A549 (cell line): ENCODE data around the gene CORO2B. TPM values are rescaled to one million over a fixed set of nuclear protein-coding genes. Genes with fewer than 3 reads are reported as not detected.

Source experiments
- ATAC-seq, 2 experiments: fragments of 200-7000 bp in 1 of 2; fragments of >200 bp in 1 of 2; cut with Nextera tagmentation in 1 of 2; cut with Tn5 transposase in 1 of 2; 3 replicates each; pipeline versions ENCODE4 v1.8.0 to v1.9.1; 2018 to 2020; ENCODE audit warnings: mild to moderate bottlenecking in 1 of 2, moderate library complexity in 1 of 2
- CTCF ChIA-PET: fragments of 300-600 bp; sonication (Branson Sonifier 250); formaldehyde crosslinking; extraction: SDS; loops from one replicate; lab custom pipeline; 2021; ENCODE audit warnings: antibody characterized with exemption, inconsistent platforms; lab: Yijun Ruan, JAX
- POLR2A ChIA-PET: fragments of 350-600 bp; formaldehyde crosslinking; extraction: SDS; loops from one replicate; lab custom pipeline; 2021; ENCODE audit warnings: antibody characterized with exemption, inconsistent platforms; lab: Yijun Ruan, JAX
- DNase-seq, 2 experiments: peaks; one replicate each; pipeline versions ENCODE4 v3.0.0 to v3.0.0-alpha.2; 2011 to 2016; ENCODE audit warnings: low read depth in 1 of 2, low spot score in 1 of 2
- FAIRE-seq: peaks from 2 replicates; lab custom pipeline; 2011; peaks lifted over from hg19 to GRCh38; lab: Jason Lieb, UNC
- H3K27ac ChIP-seq, 2 experiments: fragments of >200 bp; sonication (Bioruptor Twin); formaldehyde crosslinking; 3 replicates each; pipeline ENCODE4 v1.5.1; 2016 to 2017
- H3K4me1 ChIP-seq: fragments of >200 bp; sonication (Bioruptor Twin); formaldehyde crosslinking; 3 replicates; pipeline ENCODE4 v1.6.1; 2016
- H3K4me2 ChIP-seq: fragments of >200 bp; sonication (Bioruptor Twin); formaldehyde crosslinking; 3 replicates; pipeline ENCODE4 v1.6.1; 2016
- H3K4me3 ChIP-seq: fragments of >200 bp; sonication (Bioruptor Twin); formaldehyde crosslinking; 3 replicates; pipeline ENCODE4 v1.5.1; 2016
- H3K9me3 ChIP-seq: fragments of >200 bp; sonication (Bioruptor Twin); formaldehyde crosslinking; 3 replicates; pipeline ENCODE4 v1.6.1; 2016
- ATOH8 ChIP-seq: fragments of 250-450 bp; sonication (Bioruptor Pico); IDR thresholded peaks from 2 replicates; pipeline ENCODE4 v1.5.0; 2020; ENCODE audit warnings: low read depth, mild to moderate bottlenecking, moderate library complexity
- BCL3 ChIP-seq: fragments of >200 bp; sonication (Bioruptor Twin); formaldehyde crosslinking; IDR thresholded peaks from 3 replicates; pipeline ENCODE4 v1.6.1; 2016
- BHLHE40 ChIP-seq: IDR thresholded peaks from 2 replicates; pipeline ENCODE4 v1.6.1; 2012; ENCODE audit warnings: low read depth, low read length, inconsistent platforms
- CBX2 ChIP-seq: fragments of 200-600 bp; sonication (generic); IDR thresholded peaks from 2 replicates; pipeline ENCODE4 v1.6.1; 2016; ENCODE audit warnings: low read depth, mild to moderate bottlenecking, borderline replicate concordance
- CBX8 ChIP-seq: fragments of 200-600 bp; sonication (generic); IDR thresholded peaks from 2 replicates; pipeline ENCODE4 v1.6.1; 2016
- CHD2 ChIP-seq: fragments of 150-350 bp; IDR thresholded peaks from 2 replicates; pipeline ENCODE4 v1.6.1; 2014; ENCODE audit warnings: low read length; ENCODE audit not compliant: partially characterized antibody
- CHD4 ChIP-seq: fragments of 200-600 bp; sonication (generic); IDR thresholded peaks from 2 replicates; pipeline ENCODE4 v1.6.1; 2016; ENCODE audit warnings: antibody characterized with exemption, mild to moderate bottlenecking, borderline replicate concordance
- EP300 ChIP-seq, 2 experiments: fragments of >200 bp; sonication (Bioruptor Twin); formaldehyde crosslinking; IDR thresholded peaks; 2 replicates in 1 of 2; 3 replicates in 1 of 2; pipeline ENCODE4 v1.6.1; 2016 to 2017
- FOSL2 ChIP-seq, 2 experiments: fragments of 450-650 bp in 1 of 2; fragments of >200 bp in 1 of 2; sonication (Bioruptor Twin) in 1 of 2; formaldehyde crosslinking; IDR thresholded peaks; 2 replicates each; pipeline versions ENCODE4 v1.5.0 to v1.6.1; 2016 to 2020; ENCODE audit warnings: mild to moderate bottlenecking in 1 of 2, moderate library complexity in 1 of 2
- HES2 ChIP-seq: fragments of >200 bp; sonication (Bioruptor Twin); formaldehyde crosslinking; IDR thresholded peaks from 2 replicates; pipeline ENCODE4 v1.6.1; 2016
- HOXA7 ChIP-seq: fragments of 250-450 bp; sonication (Bioruptor Pico); IDR thresholded peaks from 2 replicates; pipeline ENCODE4 v1.5.0; 2020; ENCODE audit warnings: mild to moderate bottlenecking, moderate library complexity
- MAX ChIP-seq: IDR thresholded peaks from 2 replicates; pipeline ENCODE4 v1.6.1; 2012
- NPAS2 ChIP-seq: fragments of 250-450 bp; sonication (Bioruptor Pico); IDR thresholded peaks from 2 replicates; pipeline ENCODE4 v1.8.0; 2022; ENCODE audit warnings: mild to moderate bottlenecking, moderate library complexity, borderline replicate concordance
- PBX3 ChIP-seq: IDR thresholded peaks from 2 replicates; pipeline ENCODE4 v1.6.1; 2012
- POLR2A ChIP-seq: IDR thresholded peaks from 2 replicates; pipeline ENCODE4 v1.6.1; 2012; ENCODE audit warnings: mild to moderate bottlenecking, low read length
- POLR2AphosphoS2 ChIP-seq: conservative IDR thresholded peaks from 2 replicates; pipeline ENCODE4 v1.6.1; 2012; ENCODE audit warnings: low read length, improper control_type of control experiment, inconsistent platforms
- RAD21 ChIP-seq, 2 experiments: fragments of >200 bp in 1 of 2; sonication (Bioruptor Twin) in 1 of 2; formaldehyde crosslinking in 1 of 2; IDR thresholded peaks in 1 of 2; conservative IDR thresholded peaks in 1 of 2; 2 replicates in 1 of 2; 3 replicates in 1 of 2; pipeline ENCODE4 v1.6.1; 2012 to 2018; ENCODE audit warnings: inconsistent platforms in 1 of 2
- RARB ChIP-seq: fragments of 250-450 bp; sonication (Bioruptor Pico); IDR thresholded peaks from 2 replicates; pipeline ENCODE4 v1.8.0; 2021; ENCODE audit warnings: mild to moderate bottlenecking, moderate library complexity
- RCOR1 ChIP-seq: fragments of 150-350 bp; IDR thresholded peaks from 2 replicates; pipeline ENCODE4 v1.6.1; 2014; ENCODE audit warnings: antibody characterized with exemption, low read length, low read depth
- REST ChIP-seq: fragments of 200-600 bp; sonication (generic); IDR thresholded peaks from 2 replicates; pipeline ENCODE4 v1.6.1; 2016; ENCODE audit warnings: antibody characterized with exemption, mild to moderate bottlenecking, moderate library complexity
- RNF2 ChIP-seq: fragments of 200-600 bp; sonication (generic); IDR thresholded peaks from 2 replicates; pipeline ENCODE4 v1.6.1; 2016; ENCODE audit warnings: low read depth, mild to moderate bottlenecking, antibody characterized with exemption, moderate library complexity, borderline replicate concordance
- TP53 ChIP-seq: fragments of 250-450 bp; sonication (Bioruptor Pico); IDR thresholded peaks from 2 replicates; pipeline ENCODE4 v1.5.0; 2021; ENCODE audit warnings: mild to moderate bottlenecking, moderate library complexity
- ZSCAN20 ChIP-seq: fragments of 250-450 bp; sonication (Bioruptor Pico); IDR thresholded peaks from 2 replicates; pipeline ENCODE4 v1.8.0; 2022; ENCODE audit warnings: mild to moderate bottlenecking, moderate library complexity
- WGBS: methylation state at CpG from one replicate; pipeline ENCODE4 v1.1.6; 2017; ENCODE audit errors: missing lambda C conversion rate; 5-methylcytosine and 5-hydroxymethylcytosine counted together
- polyA plus RNA-seq, 4 experiments: library from polyadenylated mRNA; depleted of rRNA in 3 of 4; stranded (reverse); fragments of >200 nt; fragmentation: RNase III in 1 of 4; extraction: RNeasy Plus Mini Kit Qiagen cat#74134 plus additional on column Dnase treatment in 1 of 4; gene quantifications; 2 replicates in 3 of 4; 3 replicates in 1 of 4; pipeline ENCODE4 v1.2.3, GENCODE V29; 2011 to 2017

The CORO2B gene
- polyA plus RNA-seq, 2 of the 4 experiments (the other 2 are of a cell fraction) = 2.0 to 2.3 TPM

GRCh38 chr15:68701886-68702285 is 123.1 kb downstream of the CORO2B start:
- 91% methylated on average over 6 of the region's 6 CpGs for WGBS
- FAIRE-seq (no peak), ATAC-seq (no peak), DNase-seq (no peak)
- TF ChIP-seq FOSL2 (IDR thresholded peaks at IDR 0.05) = no peak
- TF ChIP-seq FOSL2 (CRISPR knock-in tag; IDR thresholded peaks at IDR 0.05) = no peak
- TF ChIP-seq RNF2 = no peak
- TF ChIP-seq BCL3 = no peak
- TF ChIP-seq HES2 = no peak
- no peak for TF ChIP-seq POLR2AphosphoS2
- TF ChIP-seq ZSCAN20 = no peak
- no peak for TF ChIP-seq POLR2A
- TF ChIP-seq EP300 (IDR thresholded peaks at IDR 0.05) = no peak
- TF ChIP-seq PBX3 = no peak
- no peak for TF ChIP-seq CBX8
- no peak for TF ChIP-seq TP53 (CRISPR knock-in tag)
- TF ChIP-seq MAX = no peak
- TF ChIP-seq NPAS2 (CRISPR knock-in tag) = no peak
- H3K9me3 ChIP-seq = no peaks in the 10 kb centered on the region
- H3K4me1 ChIP-seq = no peaks in the 10 kb centered on the region
- POLR2A ChIA-PET = no interaction called here
- CTCF ChIA-PET = interaction anchor here (0.8 to 1.1 kb wide), 2 partner anchors 28 to 39 kb away, joined by 3 read pairs; no protein-coding TSS in a partner anchor
- H3K4me2 ChIP-seq = no peak overlapping the region
- no peak overlapping the region for H3K27ac ChIP-seq
- H3K4me3 ChIP-seq = no peak overlapping the region

- 47% methylated on average over 6 of the region's 6 CpGs for WGBS
- ChIA-PET POLR2A (no interaction called here), CTCF (interaction anchor here (1.0 to 2.5 kb wide), 7 partner anchors 10 to 398 kb away, joined by 3 to 14 read pairs (median 5); no protein-coding TSS in a partner anchor)
- Histone ChIP-seq H3K9me3 (no peaks in the 10 kb centered on the region), H3K4me3 (no peak overlapping the region), H3K27ac (no peak overlapping the region), H3K4me2 (no peak overlapping the region), H3K4me1 (no peaks in the 10 kb centered on the region)
- DNase-seq = no peak
- TF ChIP-seq REST (no peak), BHLHE40 (no peak), CHD2 (no peak), NPAS2 (CRISPR knock-in tag) (no peak), RCOR1 (no peak), RARB (CRISPR knock-in tag) (no peak), CHD4 (no peak), PBX3 (no peak), ATOH8 (CRISPR knock-in tag) (no peak), RAD21 (conservative IDR thresholded peaks at IDR 0.05 in 1 of 2, IDR thresholded peaks at IDR 0.05 in 1 of 2) (no peak), FOSL2 (IDR thresholded peaks at IDR 0.05) (no peak), FOSL2 (CRISPR knock-in tag; IDR thresholded peaks at IDR 0.05) (no peak), HOXA7 (no peak), CBX2 (no peak), MAX (no peak)
- no peak for FAIRE-seq
- no peak for ATAC-seq
Observed at GRCh38 chr15:68704496-68705021, 125.8 kb downstream of the CORO2B start.
